GM12874 (cell line): Measurements from ENCODE around the gene ARHGAP15.

ENCODE experiments used
- TF ChIP-seq, protein P1 (sequence below): IDR thresholded peaks from 2 replicates; pipeline ENCODE4 v1.5.1; 2011; ENCODE audit warnings: low read depth, mild to moderate bottlenecking, control low read depth, low read length, moderate library complexity; ENCODE audit not compliant: insufficient read depth

ARHGAP15 gene

DNA sequence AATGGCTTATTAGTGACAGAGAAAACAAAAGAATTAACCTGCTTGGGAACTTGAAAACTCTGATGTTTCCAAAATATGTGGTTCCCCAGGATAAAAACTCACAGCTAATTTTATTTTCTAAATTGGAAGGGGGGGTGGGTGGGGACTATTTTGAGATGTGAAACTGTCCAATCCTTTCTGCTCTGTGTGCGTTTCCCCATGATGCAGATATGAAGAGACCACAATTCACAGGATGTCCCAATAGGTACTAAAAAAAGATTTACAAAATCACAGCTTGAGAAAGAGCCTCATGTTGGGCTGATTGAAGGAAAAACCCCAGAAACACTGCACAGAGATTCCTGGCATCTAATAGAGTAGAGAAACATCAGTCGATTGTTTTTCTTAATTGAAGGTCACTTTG is 273.2 kb downstream of the ARHGAP15 start:
- TF ChIP-seq, protein P1, sequence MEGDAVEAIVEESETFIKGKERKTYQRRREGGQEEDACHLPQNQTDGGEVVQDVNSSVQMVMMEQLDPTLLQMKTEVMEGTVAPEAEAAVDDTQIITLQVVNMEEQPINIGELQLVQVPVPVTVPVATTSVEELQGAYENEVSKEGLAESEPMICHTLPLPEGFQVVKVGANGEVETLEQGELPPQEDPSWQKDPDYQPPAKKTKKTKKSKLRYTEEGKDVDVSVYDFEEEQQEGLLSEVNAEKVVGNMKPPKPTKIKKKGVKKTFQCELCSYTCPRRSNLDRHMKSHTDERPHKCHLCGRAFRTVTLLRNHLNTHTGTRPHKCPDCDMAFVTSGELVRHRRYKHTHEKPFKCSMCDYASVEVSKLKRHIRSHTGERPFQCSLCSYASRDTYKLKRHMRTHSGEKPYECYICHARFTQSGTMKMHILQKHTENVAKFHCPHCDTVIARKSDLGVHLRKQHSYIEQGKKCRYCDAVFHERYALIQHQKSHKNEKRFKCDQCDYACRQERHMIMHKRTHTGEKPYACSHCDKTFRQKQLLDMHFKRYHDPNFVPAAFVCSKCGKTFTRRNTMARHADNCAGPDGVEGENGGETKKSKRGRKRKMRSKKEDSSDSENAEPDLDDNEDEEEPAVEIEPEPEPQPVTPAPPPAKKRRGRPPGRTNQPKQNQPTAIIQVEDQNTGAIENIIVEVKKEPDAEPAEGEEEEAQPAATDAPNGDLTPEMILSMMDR = no peak

DNA sequence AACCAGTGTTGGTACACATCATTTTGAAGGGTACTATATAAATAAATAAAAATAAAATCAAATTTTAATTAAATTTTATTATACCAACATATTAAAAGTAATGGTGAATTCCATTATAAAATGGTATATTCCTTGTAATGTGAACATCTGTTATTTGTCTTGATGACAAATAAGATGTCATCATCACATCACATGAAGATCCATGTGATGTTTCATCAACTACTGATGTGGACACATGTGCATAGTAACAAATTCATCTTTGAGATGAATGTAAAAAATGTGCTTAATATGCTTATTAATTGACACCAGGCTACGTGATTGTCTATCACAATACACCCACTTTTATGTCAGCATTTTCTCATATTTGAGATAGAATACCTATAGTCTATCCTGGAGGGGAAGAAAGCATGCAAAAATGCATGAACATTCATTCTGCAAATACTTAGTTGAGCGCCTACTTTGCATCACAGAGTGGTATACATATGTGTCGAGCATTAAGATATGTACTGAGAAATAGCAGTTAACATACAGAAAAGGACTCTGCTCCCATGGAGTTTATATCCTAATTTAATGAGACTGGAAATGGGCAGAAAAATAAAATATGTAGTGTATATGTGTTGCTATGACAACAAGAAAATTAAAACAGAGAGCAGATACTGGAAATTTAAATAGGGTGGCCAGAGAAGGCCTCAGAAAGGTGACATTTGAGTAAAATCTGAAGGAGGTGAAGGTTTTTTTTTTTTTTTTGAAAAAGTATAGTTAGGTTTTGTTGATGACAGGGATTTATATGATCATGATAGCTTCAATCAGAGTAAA is 281.1 kb downstream of the ARHGAP15 start:
- TF ChIP-seq, protein P1 = no peak

DNA sequence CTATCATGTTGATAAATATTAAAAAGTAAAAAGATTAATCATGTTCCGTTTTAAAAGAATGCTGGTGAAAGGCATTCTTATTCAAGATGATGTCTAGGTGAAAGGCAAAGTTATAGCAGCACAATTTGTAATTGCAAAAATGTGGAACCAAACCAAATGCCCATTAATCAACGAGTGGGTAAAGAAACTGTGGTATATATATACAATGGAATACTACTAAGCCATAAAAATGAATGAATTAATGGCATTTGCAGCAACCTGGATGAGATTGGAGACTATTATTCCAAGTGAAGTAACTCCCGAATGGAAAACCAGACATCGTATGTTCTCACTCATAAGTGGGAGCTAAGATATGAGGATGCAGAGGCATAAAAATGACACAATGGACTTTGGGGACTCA is 286.4 kb downstream of the ARHGAP15 start:
- TF ChIP-seq, protein P1 = no peak

DNA sequence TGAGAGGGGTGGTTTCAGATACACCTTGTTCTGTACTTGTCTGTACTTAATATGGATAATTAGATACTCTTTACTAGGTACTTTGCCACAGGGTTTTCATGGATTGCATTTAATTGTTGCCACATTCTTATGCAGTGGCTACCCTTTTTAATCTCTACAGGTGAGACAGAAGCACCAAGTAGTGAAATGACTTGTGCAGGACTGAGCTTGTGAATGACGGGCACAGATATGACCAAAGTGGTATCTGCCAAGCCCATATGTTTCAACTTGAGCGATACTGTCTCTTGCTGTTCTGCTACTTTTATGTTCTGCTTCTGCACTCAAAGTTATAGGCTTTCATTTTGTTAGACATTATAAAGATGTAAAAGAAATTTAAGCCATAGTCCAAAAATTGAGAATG is 288.2 kb downstream of the ARHGAP15 start:
- TF ChIP-seq, protein P1 = no peak

DNA sequence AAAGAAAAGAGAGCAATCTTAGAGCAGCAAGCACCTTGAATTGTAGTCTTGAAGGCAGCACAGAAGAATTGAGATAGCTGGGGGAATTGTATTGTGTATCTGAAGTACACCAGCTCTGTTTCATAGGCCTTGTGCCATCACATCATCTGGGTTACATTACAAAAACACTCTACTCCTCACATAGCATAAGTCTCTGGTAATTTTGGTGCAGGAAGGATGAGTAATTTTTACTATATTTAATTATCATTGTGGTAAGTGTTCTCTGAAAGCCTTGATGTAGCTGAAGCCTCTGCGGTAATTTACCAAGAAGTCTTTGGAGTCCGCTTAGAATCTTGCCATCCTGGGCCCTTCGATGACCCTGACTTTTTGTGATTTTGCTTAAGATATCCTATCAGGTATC is 291.1 kb downstream of the ARHGAP15 start:
- TF ChIP-seq, protein P1 = no peak

DNA sequence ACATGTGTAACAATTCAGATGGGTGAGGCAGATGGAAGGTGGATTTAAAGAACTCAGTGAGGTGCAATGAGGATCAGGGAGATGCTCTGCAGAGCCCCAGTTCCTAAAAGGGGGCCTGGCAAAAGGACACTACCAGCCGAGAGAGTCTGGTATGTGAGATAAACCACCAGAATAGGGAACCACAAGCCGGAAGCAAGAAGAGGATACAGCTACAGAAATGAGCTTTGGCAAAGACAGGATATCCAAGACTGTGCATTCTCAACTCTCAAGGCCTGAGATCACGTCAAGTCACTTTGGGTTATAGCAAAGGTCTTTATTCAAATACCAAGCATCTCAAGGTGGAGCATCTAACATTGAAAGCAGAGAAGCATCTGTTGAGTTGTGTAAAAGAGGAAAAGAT is 293.5 kb downstream of the ARHGAP15 start:
- TF ChIP-seq, protein P1 = no peak

DNA sequence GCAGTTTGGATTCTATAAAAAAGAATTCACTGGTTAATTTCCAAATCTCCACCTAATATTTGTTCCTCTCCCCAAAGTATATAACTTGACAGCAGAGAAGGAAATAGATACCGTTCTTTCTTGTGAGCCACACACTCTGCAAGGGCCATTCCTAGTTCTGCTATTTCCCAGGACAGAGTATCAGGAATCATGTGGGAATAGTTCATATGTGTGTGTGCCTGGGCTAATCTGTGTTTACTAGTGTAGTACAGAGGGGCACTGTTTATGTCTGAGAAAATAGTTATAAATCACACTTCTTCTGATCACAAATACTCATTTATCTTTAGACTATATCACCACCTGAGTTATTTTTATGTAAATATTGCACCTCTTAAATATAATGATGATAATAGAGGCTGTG is 296.7 kb downstream of the ARHGAP15 start:
- TF ChIP-seq, protein P1 = no peak
